Measurements from ENCODE around the gene MTOR.
"Not testable (repeated sequence)": the region's sequence is repeated elsewhere in the genome, so short reads cannot be mapped to it uniquely, and the experiment has no call there.

DNA sequence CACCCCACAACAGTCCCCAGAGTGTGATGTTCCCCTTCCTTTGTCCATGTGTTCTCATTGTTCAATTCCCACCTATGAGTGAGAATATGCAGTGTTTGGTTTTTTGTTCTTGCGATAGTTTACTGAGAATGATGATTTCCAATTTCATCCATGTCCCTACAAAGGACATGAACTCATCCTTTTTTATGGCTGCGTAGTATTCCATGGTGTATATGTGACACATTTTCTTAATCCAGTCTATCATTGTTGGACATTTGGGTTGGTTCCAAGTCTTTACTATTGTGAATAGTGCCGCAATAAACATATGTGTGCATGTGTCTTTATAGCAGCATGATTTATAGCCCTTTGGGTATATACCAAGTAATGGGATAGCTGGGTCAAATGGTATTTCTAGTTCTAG is 178.6 kb downstream of the MTOR start:
- TF ChIP-seq CTCF (conservative IDR thresholded peaks at IDR 0.05; ENCODE audit: low read length); EZH2phosphoT487 (IDR thresholded peaks at IDR 0.05; ENCODE audit: borderline replicate concordance): not testable (repeated sequence)
